GM19455 (cell line): ENCODE results near the gene ADTRP.

Experiments used
- ATAC-seq: cut with Tn5 transposase; IDR thresholded peaks from one replicate; pipeline ENCODE4 v1.9.1; 2021; ENCODE audit not compliant: unreplicated experiment

ADTRP gene, protein sequence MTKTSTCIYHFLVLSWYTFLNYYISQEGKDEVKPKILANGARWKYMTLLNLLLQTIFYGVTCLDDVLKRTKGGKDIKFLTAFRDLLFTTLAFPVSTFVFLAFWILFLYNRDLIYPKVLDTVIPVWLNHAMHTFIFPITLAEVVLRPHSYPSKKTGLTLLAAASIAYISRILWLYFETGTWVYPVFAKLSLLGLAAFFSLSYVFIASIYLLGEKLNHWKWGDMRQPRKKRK

DNA sequence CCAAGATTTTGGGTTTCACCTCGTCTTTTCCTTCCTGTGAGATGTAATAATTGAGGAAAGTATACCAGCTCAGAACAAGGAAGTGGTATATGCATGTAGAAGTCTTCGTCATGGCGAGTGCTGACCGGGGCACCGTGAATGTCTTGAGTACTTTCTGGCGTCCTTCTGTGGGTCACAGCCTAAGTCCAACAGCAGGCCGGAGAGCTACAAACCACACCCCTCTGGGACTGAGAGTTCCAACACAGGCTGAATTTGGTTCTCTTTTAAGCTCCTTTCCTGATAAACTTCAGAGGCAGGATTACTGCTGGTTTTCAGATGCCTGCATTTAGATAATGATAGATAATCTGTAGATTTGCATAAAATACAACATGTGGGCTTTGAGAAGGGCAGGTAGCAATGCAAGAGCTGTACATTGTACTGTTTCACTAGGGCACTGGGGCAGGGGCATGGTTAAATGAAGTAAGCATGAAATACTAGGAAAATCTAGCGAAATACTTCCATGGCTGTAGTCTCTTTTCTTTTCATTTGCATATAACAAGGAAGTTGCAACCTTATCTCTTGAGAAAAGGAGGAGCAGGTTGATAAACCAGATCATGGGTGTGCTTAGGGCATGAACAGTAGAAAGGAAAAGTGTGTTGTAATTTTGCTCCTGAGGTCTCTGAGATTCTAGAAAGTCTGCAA, at the start of gene ADTRP:
Gene ADTRP (minus strand): TSS at position 156 of the 681 bp plus-strand sequence. CDS start 44 bp downstream, at position 112.
- no peak for ATAC-seq

DNA sequence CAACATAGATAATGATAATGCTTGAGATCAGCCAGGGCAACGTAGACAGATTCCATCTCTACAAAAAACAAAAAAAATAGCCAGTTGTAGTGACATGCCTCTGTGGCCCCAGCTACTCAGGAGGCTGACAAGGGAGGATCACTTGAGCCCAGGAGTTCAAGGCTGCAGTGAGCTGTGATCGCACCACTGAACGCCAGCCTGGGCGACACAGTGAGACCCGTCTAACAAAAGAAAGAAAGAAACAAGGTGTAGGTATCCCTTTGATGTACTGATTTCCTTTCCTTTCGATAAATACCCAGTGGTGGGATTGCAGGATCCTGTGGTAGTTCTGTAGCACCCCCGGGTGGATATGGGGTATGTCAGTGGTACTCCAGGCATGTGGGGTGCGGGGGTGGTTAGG, 48.2 kb upstream of the ADTRP start:
- ATAC-seq = no peak

DNA sequence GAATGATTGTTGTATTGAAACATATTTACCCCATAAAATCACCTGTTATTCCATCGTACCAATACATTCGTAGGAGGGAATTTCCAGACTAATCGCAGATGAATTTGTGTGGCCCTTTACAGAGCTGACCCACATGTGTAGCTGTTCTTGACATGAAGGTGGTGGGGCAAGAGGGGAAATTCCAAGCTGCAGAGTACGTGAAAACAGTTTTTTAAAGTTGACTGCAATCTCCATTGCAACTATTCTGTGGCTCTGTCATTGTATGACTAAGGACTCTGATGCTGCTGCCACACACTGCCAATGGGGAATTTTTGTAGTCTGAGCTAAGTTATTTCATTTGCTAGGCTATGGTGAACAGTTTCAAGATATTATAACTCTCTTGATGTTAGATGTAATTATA, 46.4 kb upstream of the ADTRP start:
- ATAC-seq = no peak

DNA sequence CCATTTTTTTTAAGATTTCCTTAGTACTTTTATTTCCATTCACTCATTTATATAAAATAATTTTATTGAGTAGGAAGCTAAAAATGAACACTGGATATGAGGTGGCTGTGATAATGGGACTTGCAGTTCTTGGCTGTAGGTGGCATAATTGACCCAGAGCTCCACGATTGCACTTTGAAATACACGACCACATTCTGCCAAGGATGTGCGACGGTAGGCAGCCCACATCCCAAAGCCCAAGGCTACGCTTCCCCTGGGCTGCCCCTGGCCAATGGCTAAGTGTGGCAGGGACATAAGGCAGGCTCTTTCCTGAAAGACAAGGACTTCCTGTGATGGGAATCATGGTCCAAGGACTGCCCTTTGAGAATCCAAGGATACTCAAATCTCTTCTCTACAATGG, 43.7 kb upstream of the ADTRP start:
- ATAC-seq = no peak

DNA sequence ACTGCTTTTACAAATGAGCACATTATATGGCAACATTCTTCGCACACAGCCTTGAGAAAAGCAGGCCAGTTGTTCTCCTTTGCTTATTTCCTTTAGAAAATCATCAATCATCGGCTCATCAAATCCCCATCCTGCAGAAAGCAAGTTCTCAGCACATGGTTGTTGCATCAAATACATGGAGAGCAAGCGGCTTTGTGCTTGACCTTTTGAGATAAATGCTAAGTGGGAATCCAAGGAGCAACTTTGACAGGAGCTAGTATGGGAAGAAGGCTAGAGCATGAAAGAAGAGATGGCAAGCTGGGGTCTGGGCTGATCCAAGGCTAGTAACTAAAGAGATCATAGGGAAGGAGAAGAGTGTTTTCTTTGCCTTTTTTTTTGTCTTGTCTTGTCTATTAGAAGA, 43.2 kb upstream of the ADTRP start:
- ATAC-seq = no peak

DNA sequence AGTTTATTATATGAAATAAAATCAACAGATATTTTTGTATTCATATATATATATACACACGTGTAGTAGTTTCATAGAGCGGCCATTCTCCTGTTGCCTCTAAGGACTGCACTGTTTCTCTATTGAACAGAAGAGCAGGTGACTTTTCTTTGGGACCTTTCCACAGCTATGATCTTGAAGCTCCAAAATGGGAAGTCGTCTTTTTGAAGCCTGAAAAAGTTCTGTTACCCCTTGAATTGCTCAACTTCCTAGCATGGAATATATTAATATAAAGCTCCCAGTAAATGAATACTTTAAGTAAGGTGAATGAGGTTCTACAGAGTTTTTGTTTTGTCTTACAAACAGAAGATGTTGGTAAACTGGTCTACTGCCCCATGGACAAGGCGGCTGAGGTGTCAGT, 42.2 kb upstream of the ADTRP start:
- no peak for ATAC-seq

DNA sequence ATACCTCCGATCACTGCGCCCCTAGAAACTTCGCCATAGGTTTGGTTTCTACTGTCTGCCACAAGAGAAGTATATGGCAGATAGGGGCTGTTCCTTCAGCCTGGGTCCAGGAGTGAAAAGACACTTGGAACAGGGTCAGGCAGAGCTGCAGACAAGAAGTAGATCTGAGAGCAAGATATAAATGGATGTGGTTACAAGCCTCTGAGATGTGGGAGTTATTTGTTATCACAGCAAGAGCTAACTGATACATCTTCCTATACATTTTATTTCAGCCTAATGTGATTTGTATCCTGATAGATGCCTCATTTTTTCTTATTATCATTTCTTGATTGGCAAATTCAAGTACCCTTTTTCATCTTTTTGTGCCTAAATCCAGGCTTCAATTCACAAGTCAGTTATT, 40.9 kb upstream of the ADTRP start:
- no peak for ATAC-seq

DNA sequence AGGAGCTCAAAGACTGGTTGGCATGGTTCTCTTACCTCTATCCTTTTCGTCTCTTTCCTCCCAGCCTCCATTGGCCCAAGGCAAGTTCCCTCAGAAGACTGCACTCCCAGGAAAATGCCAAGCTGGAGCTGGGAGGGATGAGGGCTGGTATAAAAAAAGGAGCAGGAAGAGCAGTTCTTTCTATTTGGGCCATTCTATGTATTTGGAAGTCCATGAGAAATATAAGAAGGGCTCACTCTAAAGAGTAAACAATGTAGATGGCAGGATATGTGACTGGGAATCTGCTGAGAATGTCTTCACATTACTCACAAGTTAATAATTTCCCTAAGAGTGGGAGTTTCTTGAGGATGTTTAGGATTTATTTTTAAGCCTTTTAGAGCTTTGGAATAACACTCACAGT, 36.6 kb upstream of the ADTRP start:
- ATAC-seq = no peak

DNA sequence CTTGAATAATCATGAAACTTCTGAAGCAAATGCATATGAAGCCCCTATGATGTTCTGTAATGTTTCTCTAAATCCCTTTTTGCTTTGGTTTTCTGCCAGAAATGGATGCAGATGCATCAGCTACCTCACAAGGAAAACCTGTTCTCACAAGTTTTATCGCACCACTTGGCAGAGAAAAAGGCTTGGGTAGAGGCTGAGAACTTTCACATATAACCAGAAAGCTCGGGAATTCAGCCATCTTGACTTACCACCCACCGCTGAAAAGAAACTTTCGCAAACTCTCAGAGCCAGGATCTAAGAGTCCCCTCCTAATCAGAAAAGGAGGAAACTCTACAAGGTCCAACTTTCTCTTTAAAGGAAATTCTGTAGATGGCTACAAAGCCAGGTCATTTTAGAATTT, 36.2 kb upstream of the ADTRP start:
- ATAC-seq = no peak

DNA sequence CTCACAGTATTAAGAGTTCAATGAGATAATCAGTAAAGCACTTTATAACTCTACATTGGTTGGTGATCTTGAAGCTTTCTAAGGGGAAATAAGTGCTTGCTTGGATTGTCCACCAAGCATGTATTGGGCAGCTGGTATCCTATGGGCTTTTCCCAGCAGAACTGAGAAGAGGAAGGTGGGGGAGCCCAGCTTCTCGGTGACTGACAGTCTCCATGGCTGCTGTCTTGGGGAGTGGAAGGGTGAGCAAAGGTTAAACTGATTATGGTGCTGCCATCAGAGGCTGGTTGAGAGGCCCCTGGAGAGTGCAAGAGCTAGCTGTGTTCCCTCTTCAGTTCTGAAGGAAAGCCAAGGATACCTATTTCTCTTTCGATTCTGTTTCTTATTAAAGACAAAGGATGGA, 35.5 kb upstream of the ADTRP start:
- no peak for ATAC-seq

DNA sequence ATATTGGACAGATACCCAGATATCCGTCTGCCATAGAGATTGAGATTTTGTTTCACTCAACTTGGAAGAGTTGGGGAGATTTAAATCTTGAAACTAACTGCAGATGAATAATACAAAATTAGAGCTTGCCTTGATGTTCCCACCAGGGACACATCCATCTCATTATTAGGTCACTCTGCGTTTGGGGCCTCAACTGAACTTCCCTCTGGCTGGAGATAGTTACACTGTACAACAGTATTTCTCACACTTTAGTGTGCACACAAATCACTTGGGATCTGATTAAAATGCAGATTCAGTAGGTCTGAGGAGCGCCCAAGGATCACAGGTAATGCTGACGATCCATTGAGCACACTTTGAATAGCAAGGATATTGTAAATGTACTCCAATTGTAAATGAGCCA, 35.0 kb upstream of the ADTRP start:
- ATAC-seq = no peak

DNA sequence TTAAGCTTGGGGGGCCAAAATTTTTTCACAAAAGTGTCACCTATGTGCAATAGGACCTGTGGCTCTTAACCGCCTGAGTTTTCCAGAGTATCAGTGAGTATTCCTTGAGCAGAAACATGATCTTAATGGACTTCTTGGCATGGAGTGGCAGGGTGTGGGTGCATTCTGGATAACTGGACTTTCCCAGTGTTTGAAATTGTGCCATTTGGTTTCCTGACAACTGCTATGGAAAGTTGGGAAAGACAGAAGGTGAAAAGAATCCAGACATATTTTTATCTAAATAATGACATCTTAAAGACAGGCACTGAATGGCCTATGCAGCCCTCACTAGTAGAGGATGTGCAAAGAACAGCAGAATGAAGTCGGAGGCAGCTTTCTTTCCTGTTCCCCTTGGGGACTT, 34.3 kb upstream of the ADTRP start:
- ATAC-seq = no peak

DNA sequence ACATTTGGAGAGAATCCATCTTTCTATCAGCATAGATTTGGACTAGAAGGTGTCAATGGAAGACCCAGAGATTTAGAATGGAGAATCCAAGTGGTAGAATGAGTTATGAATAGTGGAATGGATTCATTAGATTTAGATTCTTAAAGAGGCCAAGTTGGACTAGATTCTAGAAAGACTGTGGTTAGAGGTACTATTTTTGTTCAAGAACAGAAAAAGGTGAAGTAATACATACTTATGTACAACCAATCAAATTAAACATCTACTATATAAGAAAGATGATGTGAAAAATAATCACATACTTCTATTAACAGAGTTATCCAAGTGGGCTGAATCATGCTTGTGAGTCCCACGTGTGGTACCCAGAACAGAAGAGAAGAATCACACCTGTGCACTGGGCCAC, 33.8 kb upstream of the ADTRP start:
- no peak for ATAC-seq

DNA sequence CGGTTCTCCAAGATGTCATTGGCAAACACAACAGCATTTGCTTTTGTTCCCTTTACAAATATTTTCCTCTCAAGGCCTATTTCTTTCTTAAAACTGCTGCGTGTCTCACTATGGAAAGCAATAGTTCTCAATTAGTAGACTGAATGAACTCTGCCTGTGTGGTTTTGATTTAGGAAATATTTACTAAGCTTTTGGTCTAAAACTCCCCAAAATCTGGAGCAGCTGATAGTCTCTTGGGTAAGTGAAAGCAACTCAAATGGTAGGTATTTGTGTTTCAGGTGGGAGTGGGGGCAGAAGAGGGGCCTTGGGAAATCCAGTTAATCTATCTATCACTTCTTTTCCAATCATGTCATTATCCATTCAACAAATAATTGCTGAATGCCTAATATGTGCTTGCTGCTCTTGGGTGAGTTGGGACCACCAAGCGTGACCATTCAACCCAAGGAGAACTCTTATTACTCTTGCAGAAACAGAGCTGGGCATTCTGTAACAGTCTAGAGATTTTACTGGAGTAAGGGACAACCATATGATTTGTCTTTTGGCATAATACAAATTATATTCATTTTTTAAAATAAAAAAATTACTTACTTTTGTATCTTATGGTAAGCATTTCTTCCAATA, 33.2 kb upstream of the ADTRP start:
- ATAC-seq = no peak

DNA sequence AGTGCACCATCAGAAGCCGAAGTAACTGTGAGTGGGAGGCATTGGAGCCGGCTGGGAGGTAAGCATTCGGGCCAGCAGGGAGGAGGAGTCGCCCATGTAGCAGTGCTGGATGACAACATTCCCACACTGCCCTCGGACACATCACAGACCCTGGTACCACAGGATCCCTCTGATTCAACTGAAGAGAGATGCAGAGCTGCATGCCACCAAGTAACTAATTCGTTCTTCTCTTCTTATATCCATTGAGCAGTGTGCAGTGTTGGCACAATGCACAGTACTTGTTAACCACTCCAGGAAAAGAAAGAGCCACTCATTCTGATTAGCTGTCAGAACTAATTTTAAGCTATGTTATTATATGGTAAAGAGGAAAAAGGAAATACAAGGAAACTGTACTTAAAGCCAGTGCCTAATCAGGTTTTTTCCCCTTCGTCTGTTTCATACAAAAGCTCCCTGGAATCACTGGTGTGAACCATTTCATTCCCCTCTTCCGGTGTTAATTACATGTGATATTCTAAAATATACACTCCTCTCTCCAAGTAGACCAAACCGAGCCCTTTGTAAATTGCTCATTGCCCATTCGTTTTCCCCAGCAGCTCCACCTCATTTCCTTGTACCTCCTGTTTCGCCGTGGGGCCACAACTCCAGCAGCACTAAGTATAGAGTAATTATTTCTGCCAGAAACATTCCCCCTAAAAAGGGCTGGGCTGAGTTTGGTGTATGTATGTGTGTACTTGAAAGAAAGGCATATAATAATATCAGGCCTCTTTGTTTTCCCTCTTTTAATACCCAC, 32.4 kb upstream of the ADTRP start:
- ATAC-seq = no peak

DNA sequence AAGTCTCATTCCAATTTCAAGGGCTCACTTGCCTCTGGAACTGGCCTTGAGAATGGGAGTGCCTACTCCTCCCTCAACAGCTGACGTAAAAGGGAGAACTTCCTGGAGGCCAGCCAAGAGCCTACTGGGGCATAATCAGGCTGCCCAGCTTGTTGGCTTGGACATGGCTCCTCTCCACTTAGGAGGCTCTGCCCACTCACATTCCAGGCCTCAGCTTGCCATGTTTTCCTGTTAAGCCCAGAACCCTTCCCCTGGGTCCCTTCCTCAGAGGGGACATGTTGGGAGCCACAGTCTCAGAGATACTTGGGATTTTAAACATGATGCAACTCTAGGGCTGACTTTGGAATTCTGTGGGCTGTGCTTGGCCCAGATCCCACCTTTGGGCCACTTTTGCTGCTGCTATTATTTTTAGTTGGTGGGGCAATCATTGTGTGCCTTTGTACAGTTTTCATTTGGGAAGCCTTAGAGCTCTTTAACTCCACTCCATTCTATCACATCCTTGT, 31.5 kb upstream of the ADTRP start:
- no peak for ATAC-seq

DNA sequence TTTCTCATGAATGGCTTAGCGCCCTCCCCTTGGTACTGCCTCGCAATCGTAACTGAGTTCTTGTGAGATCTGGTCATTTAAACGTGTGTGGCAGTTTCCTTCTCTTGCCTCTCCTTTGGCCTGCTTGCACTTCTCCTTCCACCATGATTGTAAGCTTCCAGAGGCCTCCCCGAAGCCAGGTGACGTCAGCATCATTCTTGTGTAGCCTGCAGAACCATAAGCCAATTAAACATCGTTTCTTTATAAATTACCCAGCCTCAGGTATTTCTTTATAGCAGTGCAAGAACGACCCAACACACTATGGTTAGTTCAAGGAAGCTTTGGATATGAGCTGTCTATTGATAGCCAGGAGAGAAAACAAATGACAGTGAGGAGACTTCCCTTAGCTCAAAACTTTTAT, 29.5 kb upstream of the ADTRP start:
- no peak for ATAC-seq

DNA sequence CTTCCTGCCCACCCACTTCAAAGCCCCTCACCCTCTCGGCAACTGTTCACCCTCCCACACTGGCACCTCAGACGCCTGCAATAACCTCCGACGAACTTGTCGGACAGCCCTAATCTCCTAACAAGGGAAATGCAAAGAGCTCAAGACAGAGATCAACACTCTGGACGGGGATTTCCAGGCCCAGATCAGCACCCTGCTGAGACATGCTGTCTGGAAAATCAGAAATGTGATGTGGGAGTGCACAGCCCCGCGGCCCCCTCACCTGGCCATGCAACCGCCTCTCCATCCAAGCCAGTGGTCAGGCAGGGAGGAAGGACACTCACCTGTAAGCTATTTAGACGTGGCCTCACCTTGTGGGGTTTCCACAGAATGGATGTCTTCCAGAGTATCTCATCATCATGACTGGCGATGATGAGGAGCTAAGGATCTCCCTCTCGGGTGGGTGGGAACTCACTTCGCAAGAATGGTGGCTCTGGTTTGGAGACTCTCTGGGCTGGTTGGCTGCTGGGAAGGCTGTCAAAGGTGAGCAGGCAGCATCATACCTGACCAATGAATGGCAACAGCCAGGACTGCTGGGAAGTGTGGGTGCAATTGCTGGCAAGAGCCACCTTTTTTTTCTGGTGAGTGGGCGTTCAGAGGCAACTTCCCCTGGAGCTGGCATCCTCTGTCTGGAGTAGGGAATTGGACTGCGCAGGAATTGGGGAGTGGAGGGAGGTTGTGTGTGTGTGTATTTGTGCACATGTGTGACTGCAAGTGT, 28.1 kb upstream of the ADTRP start:
- ATAC-seq = no peak

DNA sequence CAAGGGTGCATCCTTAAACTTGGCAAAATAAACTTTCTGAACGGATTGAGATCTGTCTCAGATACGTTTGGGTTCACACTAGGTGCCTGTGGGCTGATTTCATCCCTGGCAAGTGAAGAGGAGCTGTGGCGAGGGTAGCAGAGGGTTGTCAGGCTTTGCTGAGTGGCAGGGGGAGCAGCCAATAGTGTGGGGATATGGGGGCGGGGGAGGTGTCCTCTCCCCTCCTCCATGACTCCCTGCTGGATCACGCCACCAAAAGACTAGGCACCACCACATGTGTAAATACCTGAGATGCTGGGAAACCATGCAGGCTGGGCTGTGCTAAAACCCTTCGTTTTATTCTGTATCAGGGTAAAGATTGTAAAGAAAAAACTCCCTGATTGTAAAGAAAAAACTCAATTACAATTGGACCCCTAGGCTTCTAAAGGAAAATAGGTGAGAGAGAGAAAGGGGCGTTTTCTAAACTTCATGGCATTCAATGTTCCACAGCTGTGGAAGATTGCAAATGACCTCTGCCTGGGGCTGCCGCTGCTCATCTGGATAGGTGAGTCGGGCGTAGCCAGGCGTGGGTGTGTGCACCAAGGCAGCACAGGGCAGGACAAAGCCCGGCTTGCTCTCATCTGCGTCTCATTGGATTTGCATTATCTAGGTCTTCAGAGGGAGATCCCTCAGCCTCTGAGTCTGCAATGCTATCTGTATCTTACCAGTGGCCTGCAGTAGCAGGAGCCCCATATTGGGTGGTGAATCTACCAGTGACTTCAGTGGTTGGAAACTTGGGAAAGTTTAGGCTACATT, 26.9 kb upstream of the ADTRP start:
- no peak for ATAC-seq

DNA sequence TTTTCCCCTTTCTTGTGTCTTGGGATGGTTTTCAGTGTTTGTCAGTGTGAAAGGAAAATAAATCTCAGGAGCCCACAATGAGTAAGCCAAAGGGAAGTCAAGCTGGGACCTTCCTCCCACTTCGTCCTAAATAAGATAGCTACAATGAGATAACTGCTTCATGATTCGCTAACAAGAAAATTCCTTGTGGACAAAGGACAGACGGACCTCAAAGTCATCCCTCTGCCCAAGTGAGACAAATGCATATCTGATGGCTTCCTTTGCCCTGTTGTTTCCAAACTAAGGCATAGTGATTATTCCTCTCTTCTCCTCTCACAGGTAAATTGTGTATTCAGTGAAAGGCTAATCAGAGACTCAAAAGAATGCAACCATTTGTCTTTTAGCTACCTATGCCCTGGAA, 26.1 kb upstream of the ADTRP start:
- ATAC-seq = no peak
